HEK293T (cell line): ENCODE data around the gene NINJ1.

ENCODE experiments used
- CTCF ChIA-PET: fragments of 350-600 bp; formaldehyde crosslinking; extraction: SDS; loops from one replicate; lab custom pipeline; 2021; ENCODE audit warnings: antibody characterized with exemption, inconsistent platforms; lab: Yijun Ruan, JAX
- POLR2A ChIA-PET: fragments of 350-600 bp; formaldehyde crosslinking; extraction: SDS; loops from one replicate; lab custom pipeline; 2020; ENCODE audit warnings: antibody characterized with exemption, inconsistent platforms; lab: Yijun Ruan, JAX
- DNase-seq: peaks from one replicate; pipeline ENCODE4 v3.0.0; 2012; ENCODE audit warnings: mixed read lengths; ENCODE audit errors: extremely low spot score
- ARNT ChIP-seq: fragments of 450-650 bp; IDR thresholded peaks from 2 replicates; pipeline ENCODE4 v1.6.1; 2017; ENCODE audit warnings: mild to moderate bottlenecking
- BHLHE40 ChIP-seq: fragments of 450-650 bp; IDR thresholded peaks from 2 replicates; pipeline ENCODE4 v1.6.1; 2016; ENCODE audit warnings: mild to moderate bottlenecking, moderate library complexity, borderline replicate concordance
- CTBP1 ChIP-seq: fragments of 450-650 bp; IDR thresholded peaks from 2 replicates; pipeline ENCODE4 v1.6.1; 2016; ENCODE audit warnings: borderline replicate concordance
- ELF4 ChIP-seq: fragments of 450-650 bp; IDR thresholded peaks from 2 replicates; pipeline ENCODE4 v1.6.1; 2017; ENCODE audit warnings: antibody characterized with exemption
- FOXA1 ChIP-seq: fragments of 450-650 bp; IDR thresholded peaks from 2 replicates; pipeline ENCODE4 v1.6.1; 2016; ENCODE audit warnings: mild to moderate bottlenecking
- FOXK2 ChIP-seq: fragments of 450-650 bp; IDR thresholded peaks from 2 replicates; pipeline ENCODE4 v1.6.1; 2016; ENCODE audit warnings: mild to moderate bottlenecking
- FOXM1 ChIP-seq: fragments of 450-650 bp; IDR thresholded peaks from 2 replicates; pipeline ENCODE4 v1.6.1; 2017; ENCODE audit warnings: mild to moderate bottlenecking, borderline replicate concordance
- HDGF ChIP-seq: fragments of 450-650 bp; IDR thresholded peaks from 2 replicates; pipeline ENCODE4 v1.6.1; 2017; ENCODE audit warnings: antibody characterized with exemption, borderline replicate concordance
- L3MBTL2 ChIP-seq: fragments of 450-650 bp; conservative IDR thresholded peaks from 2 replicates; pipeline ENCODE4 v1.6.1; 2016; ENCODE audit warnings: mild to moderate bottlenecking
- LEF1 ChIP-seq: fragments of 450-650 bp; IDR thresholded peaks from 2 replicates; pipeline ENCODE4 v1.6.1; 2017; ENCODE audit warnings: mild to moderate bottlenecking, borderline replicate concordance
- NFRKB ChIP-seq: fragments of 450-650 bp; IDR thresholded peaks from 2 replicates; pipeline ENCODE4 v1.6.1; 2016; ENCODE audit warnings: mild to moderate bottlenecking, moderate library complexity
- SP1 ChIP-seq: fragments of 450-650 bp; IDR thresholded peaks from 2 replicates; pipeline ENCODE4 v1.6.1; 2017
- SUZ12 ChIP-seq: fragments of 450-650 bp; IDR thresholded peaks from 2 replicates; pipeline ENCODE4 v1.6.1; 2016; ENCODE audit warnings: mild to moderate bottlenecking
- TARDBP ChIP-seq: fragments of 450-650 bp; IDR thresholded peaks from 2 replicates; pipeline ENCODE4 v1.6.1; 2016
- ZNF384 ChIP-seq: fragments of 450-650 bp; IDR thresholded peaks from 2 replicates; pipeline ENCODE4 v1.6.1; 2016
- TF ChIP-seq, protein P1 (sequence below): fragments of 450-650 bp; IDR thresholded peaks from 2 replicates; pipeline ENCODE4 v1.6.1; 2016

NINJ1 gene

DNA sequence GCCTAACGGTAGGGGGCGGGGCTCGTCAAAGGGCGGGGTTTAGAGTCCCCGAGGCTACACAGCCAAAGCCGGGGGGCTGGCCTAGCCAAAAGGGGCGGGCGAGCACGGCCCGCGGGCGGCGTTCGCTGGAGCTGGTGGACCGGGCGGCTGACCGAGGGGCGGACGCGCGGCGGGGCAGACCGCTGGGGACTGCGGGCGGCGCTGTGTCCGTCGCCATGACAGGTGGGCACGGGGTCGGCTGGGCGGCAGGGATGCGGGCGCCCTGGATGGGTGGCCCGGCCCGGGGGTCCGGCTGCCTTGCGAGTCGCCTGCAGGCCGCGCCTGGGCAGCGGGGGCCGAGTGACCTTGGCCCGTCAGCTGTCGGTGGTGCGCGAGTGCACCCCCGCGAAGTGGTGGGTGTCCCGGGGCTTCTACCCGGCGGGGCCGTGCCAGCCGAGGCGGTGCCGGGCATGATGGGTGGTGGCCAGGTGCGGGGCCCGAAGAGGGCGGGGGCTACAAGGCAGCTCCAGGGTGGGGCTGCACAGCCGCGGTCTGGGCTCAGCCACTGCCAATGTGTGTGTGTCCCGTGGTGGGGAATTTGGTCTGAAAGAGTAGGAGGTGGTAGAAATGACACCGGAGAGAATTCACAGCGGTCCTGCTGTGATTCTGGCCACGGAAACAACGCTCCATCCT, 37.8 kb downstream of the NINJ1 start, which contains the start of gene CARD19:
CARD19 (plus strand) TSS at position 87 of the 672 bp plus-strand sequence; CDS start at position 216, 129 bp downstream.
- ChIA-PET CTCF (no interaction called here), POLR2A (interaction anchor here (1.0 to 1.2 kb wide), 3 partner anchors 9 to 358 kb away, joined by 3 to 5 read pairs (median 3); no protein-coding TSS in a partner anchor)
- TF ChIP-seq, protein P1, sequence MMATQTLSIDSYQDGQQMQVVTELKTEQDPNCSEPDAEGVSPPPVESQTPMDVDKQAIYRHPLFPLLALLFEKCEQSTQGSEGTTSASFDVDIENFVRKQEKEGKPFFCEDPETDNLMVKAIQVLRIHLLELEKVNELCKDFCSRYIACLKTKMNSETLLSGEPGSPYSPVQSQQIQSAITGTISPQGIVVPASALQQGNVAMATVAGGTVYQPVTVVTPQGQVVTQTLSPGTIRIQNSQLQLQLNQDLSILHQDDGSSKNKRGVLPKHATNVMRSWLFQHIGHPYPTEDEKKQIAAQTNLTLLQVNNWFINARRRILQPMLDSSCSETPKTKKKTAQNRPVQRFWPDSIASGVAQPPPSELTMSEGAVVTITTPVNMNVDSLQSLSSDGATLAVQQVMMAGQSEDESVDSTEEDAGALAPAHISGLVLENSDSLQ = no peak
- TF ChIP-seq L3MBTL2 = no peak
- TF ChIP-seq ARNT = no peak
- TF ChIP-seq NFRKB = no peak
- TF ChIP-seq LEF1 = no peak
- TF ChIP-seq CTBP1 = no peak
- TF ChIP-seq HDGF = no peak
- no peak for TF ChIP-seq TARDBP
- no peak for TF ChIP-seq SUZ12
- no peak for TF ChIP-seq FOXA1
- no peak for TF ChIP-seq FOXK2
- TF ChIP-seq ELF4 = no peak
- DNase-seq = peak; percentile 35

DNA sequence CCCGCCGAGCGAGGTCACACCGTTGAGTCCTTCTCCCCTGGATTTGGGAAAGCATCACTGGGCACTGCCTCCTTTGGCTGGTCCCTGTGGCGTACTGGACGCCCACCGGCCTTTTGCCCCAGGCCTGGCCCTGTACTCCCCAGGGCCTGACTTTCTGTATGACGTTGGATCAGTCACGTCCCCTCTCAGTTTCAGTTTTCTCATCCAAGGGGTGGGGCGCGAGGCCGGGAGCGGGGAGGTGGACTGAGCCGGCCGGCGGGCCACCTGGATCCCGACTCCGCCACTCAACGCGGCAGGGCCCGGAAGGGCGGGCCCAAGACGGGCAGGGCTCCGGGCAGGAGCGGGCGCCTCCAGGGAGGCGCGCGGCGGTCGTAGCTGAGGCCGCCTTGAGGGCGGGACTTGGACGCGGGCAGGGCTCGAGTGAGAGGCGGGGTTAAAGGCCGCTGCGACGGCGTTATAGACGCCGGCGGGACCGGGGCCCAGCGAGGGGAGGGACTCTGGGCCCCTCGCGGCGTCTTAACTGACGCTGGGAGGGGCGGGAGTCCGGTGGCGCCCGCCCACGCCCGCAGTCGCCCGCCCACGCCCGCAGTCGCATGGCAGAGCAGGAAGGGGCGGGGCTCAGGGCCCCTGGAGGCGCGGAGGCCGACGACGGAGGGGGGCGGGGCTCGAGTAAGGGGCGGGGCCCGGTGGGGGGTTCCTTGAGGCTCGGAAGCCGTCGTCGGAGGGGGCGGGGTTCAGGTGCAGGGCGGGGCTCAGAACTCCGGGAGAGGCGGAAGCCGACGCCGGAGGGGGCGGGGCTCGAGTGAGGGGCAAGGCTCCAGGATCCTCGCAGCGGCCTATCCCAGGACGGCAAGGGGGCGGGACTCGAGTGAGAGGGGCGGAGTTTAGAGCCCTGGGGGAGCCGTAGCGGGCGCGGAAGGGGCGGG, 38.6 kb downstream of the NINJ1 start:
- TF ChIP-seq ARNT = no peak
- TF ChIP-seq, protein P1 = peak; percentile 75
- POLR2A ChIA-PET = interaction anchor here (0.6 to 1.2 kb wide), 3 partner anchors 14 to 40 kb away, joined by 3 to 5 read pairs (median 4); no protein-coding TSS in a partner anchor
- DNase-seq = peak; percentile 99
- CTCF ChIA-PET = no interaction called here

DNA sequence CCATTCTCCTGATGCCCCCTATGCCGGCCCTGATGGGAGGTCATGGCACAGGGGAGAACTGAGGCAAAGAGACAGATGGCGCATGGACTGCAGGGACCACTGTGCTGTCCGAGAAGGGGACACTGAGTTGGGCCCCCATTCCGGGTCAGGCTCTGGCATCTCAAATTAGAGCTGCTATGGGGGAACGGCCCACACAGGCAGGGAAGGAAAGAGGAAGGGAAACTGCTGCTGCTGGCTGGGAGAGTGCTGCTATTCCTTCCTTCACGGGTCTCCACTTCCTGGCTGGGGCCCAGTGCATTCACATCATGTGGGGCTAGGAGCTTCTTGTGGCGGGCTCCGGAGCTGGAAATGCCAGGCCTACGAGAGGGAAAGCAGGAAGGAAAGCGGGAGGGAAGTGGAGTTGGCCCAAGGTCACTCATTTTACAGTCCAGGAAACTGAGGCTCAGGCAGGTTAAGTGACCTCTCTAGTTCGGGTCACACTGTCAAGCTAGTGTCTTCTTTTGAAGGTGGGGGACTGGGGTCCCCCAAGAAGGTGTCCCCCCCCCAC, 39.3 kb downstream of the NINJ1 start:
- DNase-seq = no peak
- ChIA-PET CTCF (no interaction called here), POLR2A (interaction anchor here (0.6 to 1.2 kb wide), 2 partner anchors 8 to 39 kb away, joined by 3 to 5 read pairs; no protein-coding TSS in a partner anchor)
- TF ChIP-seq LEF1 (no peak), FOXA1 (no peak), L3MBTL2 (no peak), NFRKB (no peak), BHLHE40 (no peak), FOXM1 (no peak), ELF4 (no peak), SUZ12 (no peak), SP1 (no peak), ARNT (no peak), HDGF (no peak)
- TF ChIP-seq, protein P1 = no peak

DNA sequence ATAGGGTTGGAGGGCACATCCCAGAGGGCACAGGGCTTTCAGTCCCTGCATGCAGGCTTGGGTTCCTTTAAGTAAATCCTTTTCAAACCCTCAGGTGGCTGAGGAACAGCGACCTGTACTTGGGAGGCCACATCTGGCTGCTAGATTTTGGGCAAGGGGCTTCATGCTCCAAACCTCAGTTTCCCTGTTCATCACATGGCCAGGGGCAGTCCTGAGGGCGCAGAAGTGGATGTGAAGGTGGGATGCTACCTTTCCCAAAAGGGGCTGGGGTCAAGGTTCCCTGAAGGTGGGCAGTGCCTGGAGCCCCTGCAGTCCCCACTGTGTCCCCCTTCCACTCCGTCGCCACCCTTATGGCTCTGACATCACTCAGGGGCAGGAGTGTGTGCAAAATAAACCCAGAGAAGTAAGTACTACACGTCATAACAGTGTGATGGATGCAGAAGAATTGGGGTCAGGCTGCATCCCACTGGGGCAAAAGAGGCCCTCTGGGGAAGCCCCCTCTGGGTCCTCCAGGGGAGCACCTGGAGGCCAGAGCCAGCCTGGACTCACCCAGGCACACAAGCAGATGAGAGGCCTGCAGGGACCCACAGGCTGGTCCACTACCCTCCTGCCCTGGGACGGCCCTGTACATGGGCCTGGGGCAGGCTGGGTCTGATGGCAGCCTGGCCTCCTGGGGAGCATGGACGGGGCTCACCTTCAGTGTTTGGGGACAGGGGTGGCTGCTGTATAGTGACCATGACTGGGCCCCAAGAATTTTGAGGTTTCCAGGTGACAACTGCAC, 40.0 kb downstream of the NINJ1 start:
- CTCF ChIA-PET = interaction anchor here (0.6 kb wide), 1 partner anchor 137 kb away, joined by 4 read pairs; no protein-coding TSS in a partner anchor
- POLR2A ChIA-PET = interaction anchor here (0.6 kb wide), 1 partner anchor 8 kb away, joined by 3 read pairs; no protein-coding TSS in a partner anchor
- no peak for DNase-seq
- TF ChIP-seq ZNF384 (no peak), LEF1 (no peak), SUZ12 (no peak), BHLHE40 (no peak), FOXM1 (no peak), ARNT (no peak), FOXA1 (no peak), NFRKB (no peak), FOXK2 (no peak), ELF4 (no peak), TARDBP (no peak), CTBP1 (no peak), HDGF (no peak), L3MBTL2 (no peak), SP1 (no peak)
- TF ChIP-seq, protein P1 = no peak
